Liver (tissue), 9 donors: ENCODE data around the gene PAGE2. TPM values are rescaled to one million over a fixed set of nuclear protein-coding genes. Genes with fewer than 3 reads are reported as not detected.

ENCODE experiments used
- DNase-seq: peaks from one replicate; pipeline ENCODE4 v3.0.0-alpha.2; 2017; ENCODE audit warnings: low spot score
- H3K27ac ChIP-seq, 2 donors: one replicate each; pipeline ENCODE4 v1.7.0; 2013; ENCODE audit warnings: inconsistent platforms in 2 of 2, low read length in 2 of 2, control low read depth in 1 of 2, low read depth in 1 of 2, mild to moderate bottlenecking in 1 of 2
- H3K27me3 ChIP-seq, 4 donors: one replicate each; pipeline versions ENCODE4 v1.6.1 to v1.7.0; 2013; ENCODE audit warnings: low read length in 3 of 4, inconsistent platforms in 1 of 4, mild to moderate bottlenecking in 1 of 4, moderate library complexity in 1 of 4; ENCODE audit not compliant: control insufficient read depth in 4 of 4, insufficient read depth in 4 of 4
- H3K36me3 ChIP-seq, 4 donors: one replicate each; pipeline versions ENCODE4 v1.6.1 to v1.7.0; 2013; ENCODE audit warnings: low read length in 3 of 4, mild to moderate bottlenecking in 3 of 4, low read depth in 1 of 4, moderate library complexity in 1 of 4; ENCODE audit not compliant: control insufficient read depth in 4 of 4, insufficient read depth in 3 of 4
- H3K4me1 ChIP-seq, 4 donors: one replicate each; pipeline versions ENCODE4 v1.6.1 to v1.7.0; 2013; ENCODE audit warnings: low read length in 3 of 4, mild to moderate bottlenecking in 3 of 4, moderate library complexity in 1 of 4; ENCODE audit not compliant: control insufficient read depth in 4 of 4, insufficient read depth in 4 of 4
- H3K4me3 ChIP-seq, 3 donors: one replicate each; pipeline versions ENCODE4 v1.6.1 to v1.7.0; 2013; ENCODE audit warnings: low read length in 3 of 3, control low read depth in 1 of 3, low read depth in 1 of 3, mild to moderate bottlenecking in 1 of 3
- H3K9ac ChIP-seq, 2 donors: one replicate each; pipeline ENCODE4 v1.7.0; 2013; ENCODE audit warnings: low read length in 2 of 2, mild to moderate bottlenecking in 2 of 2, moderate library complexity in 2 of 2, control low read depth in 1 of 2, low read depth in 1 of 2
- H3K9me3 ChIP-seq, 4 donors: one replicate each; pipeline versions ENCODE4 v1.6.1 to v1.7.0; 2013; ENCODE audit warnings: low read length in 3 of 4; ENCODE audit not compliant: control insufficient read depth in 4 of 4
- EGR1 ChIP-seq, 2 donors: IDR thresholded peaks; 2 replicates each; pipeline ENCODE4 v1.6.1; 2016 to 2018; ENCODE audit warnings: antibody characterized with exemption in 2 of 2, low read depth in 2 of 2
- FOXA1 ChIP-seq: IDR thresholded peaks from 2 replicates; pipeline ENCODE4 v1.6.1; 2016; ENCODE audit warnings: antibody characterized with exemption
- FOXA2 ChIP-seq: IDR thresholded peaks from 2 replicates; pipeline ENCODE4 v1.6.1; 2016; ENCODE audit warnings: antibody characterized with exemption
- HNF4A ChIP-seq, 2 donors: conservative IDR thresholded peaks; 2 replicates each; pipeline ENCODE4 v1.6.1; 2016; ENCODE audit warnings: antibody characterized with exemption in 2 of 2, mild to moderate bottlenecking in 2 of 2
- HNF4G ChIP-seq: IDR thresholded peaks from 2 replicates; pipeline ENCODE4 v1.6.1; 2016; ENCODE audit warnings: antibody characterized with exemption
- NR2F2 ChIP-seq: IDR thresholded peaks from 2 replicates; pipeline ENCODE4 v1.6.1; 2016; ENCODE audit warnings: antibody characterized with exemption
- RAD21 ChIP-seq, 2 donors: IDR thresholded peaks; 2 replicates each; pipeline ENCODE4 v1.6.1; 2016; ENCODE audit warnings: antibody characterized with exemption in 2 of 2, mild to moderate bottlenecking in 2 of 2
- RXRA ChIP-seq, 2 donors: IDR thresholded peaks; 2 replicates each; pipeline ENCODE4 v1.6.1; 2017 to 2018; ENCODE audit warnings: antibody characterized with exemption in 2 of 2, mild to moderate bottlenecking in 1 of 2
- SP1 ChIP-seq: IDR thresholded peaks from 2 replicates; pipeline ENCODE4 v1.6.1; 2018; ENCODE audit warnings: antibody characterized with exemption, mild to moderate bottlenecking
- TAF1 ChIP-seq: conservative IDR thresholded peaks from 2 replicates; pipeline ENCODE4 v1.6.1; 2016; ENCODE audit warnings: antibody characterized with exemption, mild to moderate bottlenecking
- WGBS: extraction: QIAGEN DNeasy Blood & Tissue Kit; methylation state at CpG from one replicate; pipeline ENCODE4 v1.1.7; 2013; 5-methylcytosine and 5-hydroxymethylcytosine counted together
- polyA plus RNA-seq, 2 donors: library from polyadenylated mRNA; stranded (reverse) in 1 of 2; unstranded in 1 of 2; fragments of 200-250 nt in 1 of 2; fragments of >200 nt in 1 of 2; fragmentation: Nextera tagmentation in 1 of 2; extraction: Ambion mirVana in 1 of 2; gene quantifications; one replicate each; pipeline versions ENCODE4 v1.2.1 to v1.2.3, GENCODE V29; 2013 to 2015
- total RNA-seq, 2 donors: library from RNA; depleted of rRNA; stranded (reverse); fragments of >200 nt; gene quantifications; one replicate each; pipeline ENCODE4 v1.2.3, GENCODE V29; 2014
- TF ChIP-seq, protein P1 (sequence below): IDR thresholded peaks from 2 replicates; pipeline ENCODE4 v1.6.1; 2016; ENCODE audit warnings: antibody characterized with exemption
- TF ChIP-seq, protein P2 (sequence below): IDR thresholded peaks from 2 replicates; pipeline ENCODE4 v1.6.1; 2016; ENCODE audit warnings: antibody characterized with exemption
- TF ChIP-seq, protein P3 (sequence below): fragments of 150-350 bp; IDR thresholded peaks from 2 replicates; pipeline ENCODE4 v1.5.1; 2017; ENCODE audit warnings: improper control_type of control experiment, low read depth, low read length; ENCODE audit not compliant: missing input control
- TF ChIP-seq, protein P4 (sequence below): IDR thresholded peaks from 2 replicates; pipeline ENCODE4 v1.6.1; 2016; ENCODE audit warnings: antibody characterized with exemption, mild to moderate bottlenecking
- TF ChIP-seq, protein P5 (sequence below): IDR thresholded peaks from 2 replicates; pipeline ENCODE4 v1.6.1; 2016; ENCODE audit warnings: antibody characterized with exemption
- donor health status: healthy.
- donor health status: healthy.
- donor health status: healthy.
- donor health status: healthy.
- donor health status: healthy.

PAGE2 gene
- total and polyA plus RNA-seq, 4 donors: not detected

DNA sequence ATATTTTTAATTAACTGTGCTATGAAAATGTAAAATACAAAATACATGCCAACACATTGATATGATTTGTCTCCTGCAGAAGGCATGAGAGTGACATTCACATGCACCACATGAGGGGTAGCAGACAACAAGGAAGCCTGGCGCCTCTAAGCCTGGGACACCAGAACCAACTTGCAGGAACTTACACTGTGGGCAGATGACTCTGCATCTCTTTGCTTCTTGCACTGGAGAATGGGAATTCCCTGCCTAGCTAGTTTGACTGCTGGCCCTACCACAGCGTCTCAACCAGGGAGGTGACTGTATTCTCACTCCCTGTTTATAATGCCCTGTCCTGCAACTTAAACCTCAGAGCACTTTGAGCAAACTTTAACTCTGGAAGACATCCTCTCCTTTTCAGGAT, 40.5 kb downstream of the PAGE2 start:
- 66% methylated on average over 2 of the region's 2 CpGs for WGBS

DNA sequence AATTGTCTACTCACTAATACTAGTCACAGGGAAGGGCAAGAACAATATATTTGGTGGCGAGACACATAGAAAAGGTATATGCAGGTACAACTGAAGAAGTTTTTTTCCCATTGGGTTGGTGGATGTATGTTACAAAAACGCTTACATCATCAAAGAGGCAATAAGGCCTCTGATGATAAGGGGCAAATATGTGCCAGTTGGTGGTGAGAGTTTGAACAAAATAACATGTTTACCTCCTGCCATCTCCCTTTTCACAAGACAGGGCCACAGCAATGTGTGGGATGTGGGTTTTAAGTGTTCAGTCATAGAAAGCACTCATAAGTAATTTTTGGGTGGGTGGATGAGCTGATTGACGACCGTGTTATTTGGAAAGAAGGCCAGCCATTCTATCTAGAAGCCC, 41.7 kb downstream of the PAGE2 start:
- H3K4me3 ChIP-seq: no peak overlapping the region
- no peak for DNase-seq
- no peak overlapping the region for H3K9ac ChIP-seq
- no peaks in the 10 kb centered on the region for H3K36me3 ChIP-seq
- H3K27me3 ChIP-seq: peaks cover 0 to 8% (median 0%) of the 10 kb centered on the region in 4 donors
- WGBS: 83% methylated on average over 4 of the region's 4 CpGs
- H3K9me3 ChIP-seq: no peaks in the 10 kb centered on the region
- no peak for TF ChIP-seq EGR1 (IDR thresholded peaks at IDR 0.05; ENCODE audit: low read depth in 2 of 2)
- no peak for TF ChIP-seq NR2F2
- no peak for TF ChIP-seq RXRA (IDR thresholded peaks at IDR 0.05)
- TF ChIP-seq FOXA1: no peak
- TF ChIP-seq SP1: no peak
- no peak for TF ChIP-seq HNF4G
- no peak for TF ChIP-seq RAD21 (IDR thresholded peaks at IDR 0.05)
- H3K4me1 ChIP-seq: no peaks in the 10 kb centered on the region
- H3K27ac ChIP-seq: no peak overlapping the region

More for the DNA sequence above, 40.5 kb downstream of the PAGE2 start:
- no peak overlapping the region for H3K27ac ChIP-seq
- H3K36me3 ChIP-seq: no peaks in the 10 kb centered on the region
- H3K9ac ChIP-seq: no peak overlapping the region
- H3K9me3 ChIP-seq: no peaks in the 10 kb centered on the region
- H3K4me1 ChIP-seq: no peaks in the 10 kb centered on the region
- peaks cover 0 to 8% (median 0%) of the 10 kb centered on the region in 4 donors for H3K27me3 ChIP-seq
- no peak for DNase-seq
- H3K4me3 ChIP-seq: no peak overlapping the region
- no peak for TF ChIP-seq FOXA1
- no peak for TF ChIP-seq HNF4A (conservative IDR thresholded peaks at IDR 0.05)
- TF ChIP-seq, protein P1, sequence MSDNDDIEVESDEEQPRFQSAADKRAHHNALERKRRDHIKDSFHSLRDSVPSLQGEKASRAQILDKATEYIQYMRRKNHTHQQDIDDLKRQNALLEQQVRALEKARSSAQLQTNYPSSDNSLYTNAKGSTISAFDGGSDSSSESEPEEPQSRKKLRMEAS: no peak
- TF ChIP-seq RXRA (IDR thresholded peaks at IDR 0.05): no peak
- TF ChIP-seq, protein P2, sequence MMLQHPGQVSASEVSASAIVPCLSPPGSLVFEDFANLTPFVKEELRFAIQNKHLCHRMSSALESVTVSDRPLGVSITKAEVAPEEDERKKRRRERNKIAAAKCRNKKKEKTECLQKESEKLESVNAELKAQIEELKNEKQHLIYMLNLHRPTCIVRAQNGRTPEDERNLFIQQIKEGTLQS: no peak
- TF ChIP-seq NR2F2: no peak
- TF ChIP-seq FOXA2: no peak
- TF ChIP-seq, protein P3, sequence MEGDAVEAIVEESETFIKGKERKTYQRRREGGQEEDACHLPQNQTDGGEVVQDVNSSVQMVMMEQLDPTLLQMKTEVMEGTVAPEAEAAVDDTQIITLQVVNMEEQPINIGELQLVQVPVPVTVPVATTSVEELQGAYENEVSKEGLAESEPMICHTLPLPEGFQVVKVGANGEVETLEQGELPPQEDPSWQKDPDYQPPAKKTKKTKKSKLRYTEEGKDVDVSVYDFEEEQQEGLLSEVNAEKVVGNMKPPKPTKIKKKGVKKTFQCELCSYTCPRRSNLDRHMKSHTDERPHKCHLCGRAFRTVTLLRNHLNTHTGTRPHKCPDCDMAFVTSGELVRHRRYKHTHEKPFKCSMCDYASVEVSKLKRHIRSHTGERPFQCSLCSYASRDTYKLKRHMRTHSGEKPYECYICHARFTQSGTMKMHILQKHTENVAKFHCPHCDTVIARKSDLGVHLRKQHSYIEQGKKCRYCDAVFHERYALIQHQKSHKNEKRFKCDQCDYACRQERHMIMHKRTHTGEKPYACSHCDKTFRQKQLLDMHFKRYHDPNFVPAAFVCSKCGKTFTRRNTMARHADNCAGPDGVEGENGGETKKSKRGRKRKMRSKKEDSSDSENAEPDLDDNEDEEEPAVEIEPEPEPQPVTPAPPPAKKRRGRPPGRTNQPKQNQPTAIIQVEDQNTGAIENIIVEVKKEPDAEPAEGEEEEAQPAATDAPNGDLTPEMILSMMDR: no peak
- TF ChIP-seq HNF4G: no peak
- no peak for TF ChIP-seq RAD21 (IDR thresholded peaks at IDR 0.05)
- TF ChIP-seq, protein P4, sequence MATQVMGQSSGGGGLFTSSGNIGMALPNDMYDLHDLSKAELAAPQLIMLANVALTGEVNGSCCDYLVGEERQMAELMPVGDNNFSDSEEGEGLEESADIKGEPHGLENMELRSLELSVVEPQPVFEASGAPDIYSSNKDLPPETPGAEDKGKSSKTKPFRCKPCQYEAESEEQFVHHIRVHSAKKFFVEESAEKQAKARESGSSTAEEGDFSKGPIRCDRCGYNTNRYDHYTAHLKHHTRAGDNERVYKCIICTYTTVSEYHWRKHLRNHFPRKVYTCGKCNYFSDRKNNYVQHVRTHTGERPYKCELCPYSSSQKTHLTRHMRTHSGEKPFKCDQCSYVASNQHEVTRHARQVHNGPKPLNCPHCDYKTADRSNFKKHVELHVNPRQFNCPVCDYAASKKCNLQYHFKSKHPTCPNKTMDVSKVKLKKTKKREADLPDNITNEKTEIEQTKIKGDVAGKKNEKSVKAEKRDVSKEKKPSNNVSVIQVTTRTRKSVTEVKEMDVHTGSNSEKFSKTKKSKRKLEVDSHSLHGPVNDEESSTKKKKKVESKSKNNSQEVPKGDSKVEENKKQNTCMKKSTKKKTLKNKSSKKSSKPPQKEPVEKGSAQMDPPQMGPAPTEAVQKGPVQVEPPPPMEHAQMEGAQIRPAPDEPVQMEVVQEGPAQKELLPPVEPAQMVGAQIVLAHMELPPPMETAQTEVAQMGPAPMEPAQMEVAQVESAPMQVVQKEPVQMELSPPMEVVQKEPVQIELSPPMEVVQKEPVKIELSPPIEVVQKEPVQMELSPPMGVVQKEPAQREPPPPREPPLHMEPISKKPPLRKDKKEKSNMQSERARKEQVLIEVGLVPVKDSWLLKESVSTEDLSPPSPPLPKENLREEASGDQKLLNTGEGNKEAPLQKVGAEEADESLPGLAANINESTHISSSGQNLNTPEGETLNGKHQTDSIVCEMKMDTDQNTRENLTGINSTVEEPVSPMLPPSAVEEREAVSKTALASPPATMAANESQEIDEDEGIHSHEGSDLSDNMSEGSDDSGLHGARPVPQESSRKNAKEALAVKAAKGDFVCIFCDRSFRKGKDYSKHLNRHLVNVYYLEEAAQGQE: no peak
- TF ChIP-seq, protein P5, sequence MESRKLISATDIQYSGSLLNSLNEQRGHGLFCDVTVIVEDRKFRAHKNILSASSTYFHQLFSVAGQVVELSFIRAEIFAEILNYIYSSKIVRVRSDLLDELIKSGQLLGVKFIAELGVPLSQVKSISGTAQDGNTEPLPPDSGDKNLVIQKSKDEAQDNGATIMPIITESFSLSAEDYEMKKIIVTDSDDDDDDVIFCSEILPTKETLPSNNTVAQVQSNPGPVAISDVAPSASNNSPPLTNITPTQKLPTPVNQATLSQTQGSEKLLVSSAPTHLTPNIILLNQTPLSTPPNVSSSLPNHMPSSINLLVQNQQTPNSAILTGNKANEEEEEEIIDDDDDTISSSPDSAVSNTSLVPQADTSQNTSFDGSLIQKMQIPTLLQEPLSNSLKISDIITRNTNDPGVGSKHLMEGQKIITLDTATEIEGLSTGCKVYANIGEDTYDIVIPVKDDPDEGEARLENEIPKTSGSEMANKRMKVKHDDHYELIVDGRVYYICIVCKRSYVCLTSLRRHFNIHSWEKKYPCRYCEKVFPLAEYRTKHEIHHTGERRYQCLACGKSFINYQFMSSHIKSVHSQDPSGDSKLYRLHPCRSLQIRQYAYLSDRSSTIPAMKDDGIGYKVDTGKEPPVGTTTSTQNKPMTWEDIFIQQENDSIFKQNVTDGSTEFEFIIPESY: no peak
- TF ChIP-seq TAF1: no peak
- no peak for TF ChIP-seq SP1
